HG02642 (cell line): ENCODE measurements around the gene PKD2.

ENCODE experiments used
- ATAC-seq: cut with Tn5 transposase; IDR thresholded peaks from one replicate; pipeline ENCODE4 v1.9.1; 2021; ENCODE audit warnings: mild to moderate bottlenecking; ENCODE audit not compliant: unreplicated experiment, poor library complexity

PKD2 gene

DNA sequence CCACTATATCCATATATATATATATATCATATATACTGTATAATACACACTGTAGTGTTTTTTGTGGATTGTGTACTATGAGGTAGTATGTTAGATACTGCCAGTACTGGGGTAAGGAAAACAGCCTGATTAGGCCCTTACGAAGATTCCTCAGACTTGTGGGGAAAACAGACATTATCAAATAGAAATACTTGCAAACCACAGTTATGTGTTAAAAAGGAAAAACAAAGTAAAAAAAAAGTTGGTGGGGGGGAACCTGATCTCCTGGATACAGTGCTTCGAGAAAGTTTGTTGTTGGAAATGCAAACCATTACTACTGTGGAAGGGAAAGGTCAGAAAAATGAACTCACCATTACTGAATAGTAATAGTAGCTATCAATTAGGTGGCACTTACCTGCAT lies 53.0 kb downstream of the PKD2 start:
- no peak for ATAC-seq

DNA sequence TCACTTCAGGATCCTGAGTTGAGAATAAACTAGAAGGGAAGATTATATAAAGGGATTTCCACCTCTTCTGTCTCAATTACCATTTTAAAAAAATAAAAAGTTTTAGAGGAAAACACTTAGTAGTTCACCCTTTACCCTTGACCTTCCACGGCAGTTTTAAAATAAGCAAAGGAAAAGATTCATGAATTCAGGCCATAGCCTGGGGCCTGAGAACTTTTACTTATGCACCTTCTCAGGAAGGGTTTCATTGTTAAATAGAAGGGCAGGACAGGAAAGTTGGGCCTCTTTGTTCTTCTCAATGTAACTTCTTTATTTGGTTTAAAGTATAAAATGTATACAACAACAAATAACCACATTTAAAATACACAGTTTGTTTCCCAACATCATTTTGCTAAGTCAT lies 54.9 kb downstream of the PKD2 start:
- ATAC-seq: no peak

DNA sequence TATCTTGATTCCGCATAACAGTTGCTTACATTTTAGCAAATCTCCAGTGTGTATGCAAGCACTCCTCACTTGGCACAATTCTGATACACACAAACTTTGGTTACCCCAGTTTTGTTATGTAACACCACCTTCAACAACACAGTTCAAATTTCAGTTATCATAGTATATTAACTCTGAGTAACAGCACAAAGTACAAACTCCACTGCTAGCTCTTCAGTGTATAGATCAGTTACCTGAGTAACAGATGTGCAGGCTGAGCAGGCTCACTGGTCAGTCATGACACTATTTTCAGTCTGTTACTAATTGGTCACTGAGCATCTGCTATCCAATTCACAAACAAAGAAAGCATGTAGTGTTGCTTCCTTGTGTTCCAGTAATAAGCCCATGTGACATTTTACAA lies 55.4 kb downstream of the PKD2 start:
- no peak for ATAC-seq

DNA sequence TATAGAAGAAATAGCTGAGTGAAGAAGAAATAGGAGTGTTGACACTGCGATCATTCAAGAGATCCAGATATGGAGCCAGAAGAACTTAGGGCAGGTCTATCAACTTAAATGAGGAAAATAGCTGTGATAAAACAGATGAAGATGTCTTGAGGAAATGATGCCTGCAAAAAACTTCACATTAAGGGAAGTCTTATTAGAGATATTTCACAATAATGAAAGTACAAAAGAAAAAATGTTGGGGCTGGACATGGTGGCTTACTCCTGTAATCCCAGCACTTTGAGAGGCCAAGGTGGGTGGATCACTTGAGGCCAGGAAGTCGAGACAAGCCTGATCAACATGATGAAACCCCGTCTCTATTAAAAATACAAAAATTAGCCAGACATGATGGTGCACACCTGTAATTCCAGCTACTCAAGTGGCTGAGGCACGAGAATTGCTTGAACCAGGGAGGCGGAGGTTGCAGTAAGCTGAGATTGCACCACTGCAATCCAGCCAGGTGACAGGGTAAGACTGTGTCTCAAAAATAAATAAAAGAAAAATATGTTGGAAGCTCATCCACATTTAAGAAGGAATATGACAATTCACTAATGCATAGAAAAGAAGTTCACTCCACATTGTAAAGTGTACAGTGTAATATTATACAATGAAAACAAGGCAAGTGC lies 56.3 kb downstream of the PKD2 start:
- ATAC-seq: no peak

DNA sequence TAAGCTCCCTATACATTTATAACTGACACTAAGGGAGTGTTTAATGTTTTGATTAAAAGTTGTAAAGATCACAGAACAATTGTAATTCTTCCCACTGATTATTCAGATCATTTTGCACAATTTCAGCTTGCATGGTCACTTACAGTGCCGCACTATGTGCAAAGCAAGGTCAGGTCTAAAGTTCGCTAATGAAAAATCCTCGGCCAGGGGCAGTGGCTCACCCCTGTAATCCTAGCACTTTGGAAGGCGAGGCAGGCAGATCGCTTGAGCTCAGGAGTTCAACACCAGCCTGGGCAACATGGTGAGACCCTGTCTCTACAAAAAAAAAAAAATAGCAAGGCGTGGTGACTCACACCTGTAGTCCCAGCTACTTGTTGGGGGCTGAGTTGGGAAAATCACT lies 57.0 kb downstream of the PKD2 start:
- ATAC-seq: no peak

DNA sequence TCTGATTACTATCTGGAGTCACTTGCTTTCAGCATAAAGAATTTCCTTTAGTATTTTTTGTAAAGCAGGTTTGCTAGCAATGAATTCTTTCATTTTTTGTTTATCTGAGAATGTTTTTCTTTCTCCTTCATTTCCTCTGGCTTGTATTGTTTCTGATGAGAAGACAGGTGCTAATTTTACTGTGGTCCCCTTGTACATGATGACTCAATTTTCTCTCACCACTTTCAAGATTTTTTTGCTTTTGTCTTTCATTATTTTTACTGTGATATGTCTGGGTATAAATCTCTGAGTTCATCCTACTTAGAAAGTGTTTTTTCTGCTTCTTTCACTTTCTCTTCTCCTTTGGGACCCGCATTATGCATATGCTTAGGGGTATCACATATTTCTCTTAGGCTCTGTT lies 62.6 kb downstream of the PKD2 start:
- no peak for ATAC-seq

DNA sequence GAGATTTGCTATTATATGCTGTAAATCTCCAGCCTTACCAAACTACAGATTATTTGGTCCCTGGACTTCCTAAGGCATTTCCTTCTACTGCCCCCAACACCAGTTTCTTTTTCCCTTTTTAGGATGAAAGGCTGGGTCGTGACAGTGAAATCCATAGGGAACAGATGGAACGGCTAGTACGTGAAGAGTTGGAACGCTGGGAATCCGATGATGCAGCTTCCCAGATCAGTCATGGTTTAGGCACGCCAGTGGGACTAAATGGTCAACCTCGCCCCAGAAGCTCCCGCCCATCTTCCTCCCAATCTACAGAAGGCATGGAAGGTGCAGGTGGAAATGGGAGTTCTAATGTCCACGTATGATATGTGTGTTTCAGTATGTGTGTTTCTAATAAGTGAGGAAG lies 67.9 kb downstream of the PKD2 start:
- ATAC-seq: no peak

DNA sequence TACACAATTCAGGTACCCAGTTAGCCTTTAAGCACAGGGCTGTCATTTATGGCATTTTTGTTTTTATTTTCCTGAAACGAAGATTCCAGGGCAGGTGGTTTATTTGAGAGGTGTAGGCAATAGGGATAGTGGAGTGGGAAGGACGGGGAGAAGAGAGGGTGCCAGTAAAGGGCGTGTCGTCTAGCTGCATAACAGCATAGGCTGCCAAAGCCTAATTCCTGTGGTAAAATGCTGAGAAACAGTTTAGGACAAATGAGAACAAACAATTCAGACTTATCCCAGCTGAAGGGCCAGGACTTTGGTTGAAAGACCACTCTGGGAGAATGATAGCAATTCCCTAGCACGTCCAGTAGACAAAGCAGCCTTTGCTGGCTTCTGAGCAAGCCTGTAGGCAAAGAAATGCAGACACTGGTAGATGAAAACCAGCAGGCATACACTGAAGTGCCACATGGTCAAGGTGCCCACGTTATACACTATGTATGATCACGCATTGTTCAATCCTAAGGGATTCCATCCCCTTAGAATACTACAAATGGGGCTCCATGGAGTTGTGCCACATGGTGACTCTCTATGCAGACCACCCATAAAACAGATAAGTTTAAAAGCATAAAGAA lies 70.6 kb downstream of the PKD2 start:
- no peak for ATAC-seq

DNA sequence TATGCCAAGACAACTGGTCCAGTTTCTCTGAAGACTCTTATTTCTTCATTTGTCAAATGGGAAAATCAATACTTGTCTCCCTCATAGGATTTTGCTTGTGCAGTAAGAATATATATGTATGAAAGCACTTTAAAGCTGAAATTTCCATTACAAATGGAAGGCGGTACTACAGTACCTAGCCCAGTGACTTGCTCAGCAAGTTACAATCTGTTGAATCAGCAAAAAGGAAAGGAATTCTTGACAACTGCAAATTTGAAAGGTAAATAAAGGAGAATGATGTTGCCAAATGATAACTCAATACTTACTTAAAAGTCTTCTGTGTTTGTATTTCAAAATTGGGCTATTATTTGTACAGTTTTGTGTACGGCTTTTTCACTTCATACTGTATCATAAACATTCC lies 71.1 kb downstream of the PKD2 start:
- no peak for ATAC-seq

DNA sequence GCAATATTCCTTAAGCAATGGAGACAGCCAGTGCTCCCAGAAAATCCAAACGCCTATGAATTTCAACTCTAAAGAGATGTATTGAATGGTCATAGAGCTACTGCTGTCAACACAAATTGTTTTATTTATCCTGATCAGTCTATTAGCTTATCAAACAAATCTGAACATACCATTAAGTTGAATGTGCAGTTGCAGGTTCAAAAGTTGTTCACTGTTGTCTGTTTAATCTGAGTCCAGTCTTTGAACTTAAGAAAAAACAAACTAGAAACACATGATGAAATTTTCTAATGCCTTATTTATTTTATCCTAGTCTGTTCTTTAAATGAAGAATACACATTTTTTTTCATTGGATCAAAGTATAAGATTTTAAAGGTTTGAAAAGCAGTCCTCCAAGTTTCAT lies 73.2 kb downstream of the PKD2 start:
- no peak for ATAC-seq

DNA sequence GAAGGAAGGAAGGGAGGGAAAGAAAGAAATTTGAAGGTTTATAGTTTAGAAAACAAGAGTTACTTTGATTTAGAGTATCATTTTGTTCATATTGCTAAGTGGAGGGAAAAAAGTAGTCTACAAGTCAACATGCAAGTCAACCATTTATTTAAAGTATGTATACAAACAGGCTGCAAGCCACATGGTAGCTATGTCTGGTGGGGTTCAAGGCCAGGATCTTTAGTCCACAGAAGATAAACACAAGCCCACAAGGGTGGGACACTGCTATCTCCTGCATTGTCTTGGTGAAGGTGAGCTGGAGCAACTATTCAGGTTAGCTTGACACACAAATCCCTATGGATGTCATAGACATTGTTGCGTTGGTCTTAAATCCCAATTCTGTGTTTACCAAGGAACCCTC lies 79.6 kb downstream of the PKD2 start:
- ATAC-seq: no peak

DNA sequence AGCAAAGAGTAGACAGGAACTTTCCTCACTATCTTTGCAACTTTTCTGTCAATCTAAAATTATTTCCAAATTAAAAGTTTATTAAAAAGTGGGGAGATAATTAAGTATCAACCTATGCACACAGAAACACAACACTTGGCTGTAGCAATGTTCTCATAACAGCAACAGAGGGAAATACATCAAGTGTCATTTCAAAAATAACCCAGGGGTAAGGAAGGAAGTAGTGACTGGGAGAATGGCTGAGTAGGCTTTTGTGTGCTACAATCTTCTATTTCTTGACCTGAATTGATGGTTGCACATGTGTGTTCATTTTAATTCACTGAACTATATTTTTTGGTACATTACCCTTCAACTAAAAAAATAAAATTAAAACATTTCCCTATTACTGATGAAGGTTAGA lies 83.5 kb downstream of the PKD2 start:
- no peak for ATAC-seq

DNA sequence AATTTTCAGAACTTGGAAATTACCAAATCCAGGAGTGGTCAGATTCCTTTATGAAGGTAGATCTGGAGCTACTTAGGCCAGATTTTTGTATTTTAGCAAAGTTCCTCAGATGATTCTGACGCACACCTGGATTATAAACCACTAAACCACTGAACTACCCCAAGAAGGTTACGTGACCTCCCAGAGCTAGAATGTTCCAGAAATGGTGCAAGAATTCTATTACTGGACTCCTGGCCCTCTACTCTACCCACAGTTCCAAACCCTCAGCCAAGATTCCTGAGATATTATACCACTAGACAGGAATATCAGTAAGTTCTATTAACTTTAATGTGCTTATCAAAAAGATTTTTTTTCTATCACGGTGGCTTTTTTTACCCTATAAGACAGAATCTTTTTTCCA lies 83.9 kb downstream of the PKD2 start:
- ATAC-seq: no peak

DNA sequence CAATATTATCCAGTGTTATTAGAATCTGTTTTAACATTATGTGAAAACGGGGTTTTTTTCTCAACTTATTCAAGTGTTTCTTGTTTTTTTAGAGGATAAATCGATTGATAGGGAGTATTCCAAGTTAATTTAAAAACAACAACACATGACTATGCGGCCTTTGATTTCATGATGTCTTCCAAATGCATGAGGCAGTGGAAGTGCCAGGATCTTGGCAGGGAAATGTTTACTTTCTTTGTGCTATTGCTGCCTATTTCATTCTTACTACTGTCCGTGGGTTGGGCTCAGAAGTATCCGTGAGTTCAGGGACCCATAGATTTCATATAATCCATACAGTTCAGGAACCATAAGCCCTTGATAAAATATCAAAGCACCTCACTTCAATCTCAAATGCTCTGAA lies 86.4 kb downstream of the PKD2 start:
- ATAC-seq: no peak

DNA sequence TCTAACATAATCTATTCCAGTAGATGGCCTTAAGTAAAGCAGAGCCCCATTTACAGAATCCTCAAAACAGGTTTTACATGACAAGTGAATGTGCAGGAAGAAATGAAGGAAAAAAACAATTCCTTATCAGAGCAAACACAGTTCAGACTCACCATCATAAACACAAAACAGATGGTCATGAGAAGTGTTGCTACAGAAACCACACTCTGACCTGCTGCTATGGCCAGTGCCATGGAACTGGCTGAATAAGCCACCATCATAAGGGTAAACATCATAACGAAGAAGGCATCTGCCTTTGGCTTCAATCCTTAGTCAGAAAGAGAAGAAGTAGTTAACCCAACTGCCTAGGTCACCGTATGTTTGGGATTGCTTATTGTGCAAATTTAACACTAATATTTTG lies 89.9 kb downstream of the PKD2 start:
- no peak for ATAC-seq

DNA sequence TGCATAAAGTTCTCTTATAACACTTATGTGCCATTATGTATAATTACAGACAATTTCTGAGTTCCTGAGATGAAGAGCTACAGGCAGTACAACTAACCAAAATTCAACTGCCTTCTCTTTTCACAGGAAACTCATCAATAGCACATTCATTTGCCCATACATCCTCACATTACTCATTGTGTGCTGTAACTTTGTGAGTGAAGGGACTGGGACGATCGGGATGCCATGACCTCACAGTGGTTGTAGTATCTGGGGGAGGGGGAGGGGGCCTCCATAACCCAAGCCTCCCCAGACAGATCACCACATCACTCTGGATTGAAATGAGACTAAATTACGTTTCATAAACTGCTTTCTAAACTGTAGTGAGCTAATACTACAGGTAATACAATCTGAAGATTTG lies 90.3 kb downstream of the PKD2 start:
- no peak for ATAC-seq

DNA sequence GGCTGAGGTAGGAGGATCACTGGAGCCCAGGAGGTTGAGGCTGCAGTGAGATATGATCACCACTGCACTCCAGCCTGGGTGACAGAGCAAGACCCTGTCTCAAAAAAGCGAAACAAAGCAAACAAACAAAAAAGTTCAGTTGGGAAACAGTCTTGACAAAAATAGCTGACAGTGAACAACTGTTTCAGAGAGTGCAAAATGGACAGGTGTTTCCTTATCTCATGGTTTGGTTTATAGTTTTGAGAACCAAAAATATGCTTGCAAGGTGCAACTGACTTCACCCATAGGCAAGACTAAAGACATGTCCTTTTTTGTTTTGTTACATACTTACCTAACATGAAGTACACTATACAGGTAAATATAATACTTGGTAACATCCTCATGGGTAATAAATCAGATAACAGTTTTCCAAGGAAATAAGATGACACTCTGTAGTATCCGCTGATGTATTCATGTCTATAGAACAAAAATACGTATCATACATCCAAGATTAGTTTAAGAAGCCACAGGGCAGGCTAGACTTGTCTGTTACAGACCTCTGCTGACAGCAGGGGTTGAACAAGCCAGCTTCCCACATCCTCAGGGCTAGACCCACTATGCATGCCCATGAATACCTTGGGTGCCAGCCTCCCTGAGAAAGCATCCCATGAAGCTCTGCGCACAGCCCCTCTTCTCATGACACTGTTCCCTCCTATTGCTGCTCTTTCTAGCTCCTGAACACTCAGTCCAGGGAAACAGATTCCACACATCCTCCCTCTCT lies 91.7 kb downstream of the PKD2 start:
- ATAC-seq: no peak

DNA sequence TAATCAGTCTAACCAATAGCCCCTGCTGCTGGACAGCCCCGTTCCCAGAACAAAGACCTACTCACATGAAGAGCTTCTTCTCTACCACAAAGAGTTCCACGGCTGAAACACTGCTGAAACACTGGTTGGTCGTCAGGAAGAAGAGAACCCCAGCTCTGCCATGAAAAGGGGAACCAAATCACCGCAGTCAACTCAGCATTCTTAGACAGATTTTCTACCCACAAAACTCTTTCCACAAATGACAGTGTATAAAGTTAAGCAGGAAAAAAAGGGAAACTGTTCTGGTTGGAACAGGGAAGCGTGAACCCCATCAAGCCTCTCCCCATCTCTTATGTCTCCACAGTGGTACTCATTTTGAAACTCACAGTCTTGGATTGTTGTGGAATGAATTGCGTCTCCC lies 93.7 kb downstream of the PKD2 start:
- no peak for ATAC-seq

DNA sequence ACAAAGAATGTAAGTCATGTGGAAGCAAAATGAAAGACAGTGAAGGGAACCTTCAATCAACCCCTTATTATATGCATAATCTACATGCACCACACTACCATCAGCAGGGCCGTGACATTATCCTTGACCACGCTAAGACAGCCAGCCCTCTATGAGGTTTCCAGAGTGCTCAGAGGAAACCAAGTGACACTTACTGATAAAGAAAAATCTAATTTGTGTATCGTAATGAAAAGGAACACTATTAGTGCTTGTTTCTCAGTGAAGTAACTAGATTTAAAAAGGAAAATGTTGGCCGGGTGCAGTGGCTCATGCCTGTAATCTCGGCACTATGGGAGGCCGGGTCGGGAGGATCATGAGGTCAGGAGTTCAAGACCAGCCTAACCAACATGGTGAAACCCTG lies 94.6 kb downstream of the PKD2 start:
- no peak for ATAC-seq

DNA sequence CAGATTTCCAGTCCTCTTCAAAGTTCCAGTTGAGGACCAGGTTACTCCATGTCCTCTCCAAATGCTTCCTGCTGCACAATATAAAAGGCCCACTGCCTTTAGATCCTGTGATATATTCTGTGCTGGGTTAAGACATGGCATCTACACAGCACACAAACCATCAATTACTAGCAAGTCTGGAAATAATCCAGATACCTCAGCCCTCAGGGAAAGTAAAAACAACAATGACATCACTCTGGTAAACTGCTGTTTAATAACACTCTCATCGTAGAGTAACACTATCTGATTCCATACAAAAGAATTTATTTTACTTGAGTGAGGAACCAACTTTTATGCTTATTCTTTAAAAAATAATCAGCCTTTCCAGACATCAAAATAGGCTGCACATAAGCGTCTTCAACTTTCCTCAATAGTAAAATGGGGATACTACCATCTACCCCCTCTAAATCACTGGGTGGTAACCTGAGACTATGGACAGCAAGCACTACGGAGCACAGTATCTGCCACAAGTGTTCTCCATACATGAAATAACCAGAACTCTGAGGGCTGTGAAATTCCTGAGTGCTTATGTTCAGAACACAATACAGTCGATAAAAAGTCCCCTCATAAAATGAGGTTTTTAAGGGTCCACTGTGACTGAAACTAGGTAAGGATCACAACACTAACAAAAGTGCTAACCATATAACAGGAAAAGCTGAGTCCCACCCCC lies 97.6 kb downstream of the PKD2 start:
- no peak for ATAC-seq

DNA sequence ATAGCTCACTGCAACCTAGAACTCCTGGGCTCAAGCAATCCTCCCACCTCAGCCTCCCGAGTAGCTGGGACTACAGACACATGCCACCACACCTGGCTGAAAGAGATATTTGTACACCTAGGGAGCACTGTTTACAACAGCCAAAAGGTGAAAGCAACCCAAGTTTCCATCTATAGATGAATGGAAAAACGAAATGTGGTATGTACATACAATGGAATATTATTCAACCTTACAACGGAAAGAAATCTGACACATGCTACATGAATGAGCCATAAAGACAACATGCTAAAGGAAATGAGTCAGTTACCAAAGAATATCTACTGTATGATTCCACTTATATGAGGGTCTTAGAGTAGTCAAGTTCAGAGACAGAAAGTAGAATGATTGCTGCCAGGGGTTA lies 98.8 kb downstream of the PKD2 start:
- ATAC-seq: no peak
